HG02610 (cell line): ENCODE results near the gene PAK4.

Experiments used
- ATAC-seq: cut with Tn5 transposase; IDR thresholded peaks from one replicate; pipeline ENCODE4 v1.9.1; 2021; ENCODE audit warnings: mild to moderate bottlenecking, moderate library complexity; ENCODE audit not compliant: unreplicated experiment

PAK4 gene

GRCh38 chr19:39175564-39175963, 50.0 kb downstream of the PAK4 start:
- no peak for ATAC-seq

DNA sequence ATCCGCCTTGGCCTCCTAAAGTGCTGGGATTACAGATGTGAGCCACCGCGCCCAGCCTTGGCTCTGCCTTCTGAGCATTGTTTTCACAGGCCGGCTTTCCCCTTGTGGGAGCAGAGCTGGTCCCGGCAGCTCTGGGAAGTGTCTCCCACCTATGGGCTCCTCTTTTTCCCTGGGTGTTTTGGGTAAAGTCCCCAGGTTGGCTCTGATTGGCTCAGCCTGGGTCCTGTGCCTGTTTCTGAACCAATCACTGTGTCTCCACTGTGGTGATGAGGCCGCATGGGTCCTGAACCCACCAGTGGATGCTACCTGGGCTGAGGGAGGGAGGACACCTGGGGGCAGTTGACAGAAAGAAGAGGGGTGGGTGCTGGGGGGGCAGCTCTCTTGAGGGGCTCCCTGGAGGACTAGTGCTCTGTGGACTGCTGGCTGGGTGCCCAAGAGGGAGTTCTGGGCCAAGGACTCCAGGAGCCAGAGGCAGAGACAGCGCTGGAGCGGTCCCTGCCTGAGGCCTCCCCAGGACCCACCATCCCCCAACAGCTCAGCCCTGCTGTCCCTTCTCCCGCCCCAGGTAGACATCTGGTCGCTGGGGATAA, 51.6 kb downstream of the PAK4 start:
- ATAC-seq, result no peak

GRCh38 chr19:39177736-39178135, 52.1 kb downstream of the PAK4 start:
- no peak for ATAC-seq

DNA sequence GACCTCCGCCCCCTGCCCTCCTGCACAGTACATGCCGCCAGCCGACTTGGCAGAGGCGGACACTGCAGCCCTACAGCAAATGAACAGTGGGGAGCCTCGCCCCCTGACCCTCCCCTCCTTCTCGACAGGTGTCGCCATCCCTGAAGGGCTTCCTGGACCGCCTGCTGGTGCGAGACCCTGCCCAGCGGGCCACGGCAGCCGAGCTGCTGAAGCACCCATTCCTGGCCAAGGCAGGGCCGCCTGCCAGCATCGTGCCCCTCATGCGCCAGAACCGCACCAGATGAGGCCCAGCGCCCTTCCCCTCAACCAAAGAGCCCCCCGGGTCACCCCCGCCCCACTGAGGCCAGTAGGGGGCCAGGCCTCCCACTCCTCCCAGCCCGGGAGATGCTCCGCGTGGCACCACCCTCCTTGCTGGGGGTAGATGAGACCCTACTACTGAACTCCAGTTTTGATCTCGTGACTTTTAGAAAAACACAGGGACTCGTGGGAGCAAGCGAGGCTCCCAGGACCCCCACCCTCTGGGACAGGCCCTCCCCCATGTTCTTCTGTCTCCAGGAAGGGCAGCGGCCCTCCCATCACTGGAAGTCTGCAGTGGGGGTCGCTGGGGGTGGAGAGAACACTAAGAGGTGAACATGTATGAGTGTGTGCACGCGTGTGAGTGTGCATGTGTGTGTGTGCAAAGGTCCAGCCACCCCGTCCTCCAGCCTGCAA, 52.9 kb downstream of the PAK4 start:
- ATAC-seq, result no peak

DNA sequence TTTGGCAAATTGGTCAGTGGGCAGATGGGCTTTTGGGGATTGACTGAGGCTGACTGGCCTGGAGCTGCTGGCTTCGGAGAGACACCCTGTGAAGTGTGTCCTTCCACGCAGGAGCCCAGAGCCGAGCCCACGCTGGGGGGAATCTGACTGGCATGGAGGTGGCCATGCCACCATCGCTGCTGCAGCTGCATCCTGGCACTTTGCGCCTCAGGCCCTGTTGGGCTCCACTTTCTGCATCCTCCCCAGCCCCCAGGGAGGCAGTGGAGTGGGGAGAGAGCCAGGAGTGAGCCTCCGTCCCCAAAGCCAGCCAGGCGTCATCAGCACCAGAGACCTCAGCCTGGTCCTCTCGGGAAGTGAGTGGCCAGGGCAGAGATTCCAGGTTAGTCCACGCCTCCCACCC, 54.2 kb downstream of the PAK4 start:
- ATAC-seq, result no peak

DNA sequence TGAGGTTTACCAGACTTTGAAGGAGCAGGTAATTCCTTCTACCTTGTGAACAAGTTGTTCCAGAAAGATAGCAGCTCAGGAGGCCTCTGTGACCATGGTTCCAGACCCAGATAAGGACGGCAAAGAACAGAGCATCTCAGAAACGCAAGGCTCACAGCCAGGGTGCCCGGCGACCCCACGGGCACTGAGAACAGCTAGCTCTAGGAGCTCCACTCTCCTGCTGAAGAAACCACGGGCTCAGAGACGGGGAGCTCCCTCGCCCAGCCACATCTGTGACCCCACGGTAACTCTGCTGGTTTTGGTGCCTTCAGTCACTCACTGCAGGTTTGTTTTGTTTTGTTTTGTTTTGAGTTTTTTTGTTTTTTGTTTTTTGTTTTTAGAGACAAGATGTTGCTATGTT, 55.2 kb downstream of the PAK4 start:
- ATAC-seq, result no peak

DNA sequence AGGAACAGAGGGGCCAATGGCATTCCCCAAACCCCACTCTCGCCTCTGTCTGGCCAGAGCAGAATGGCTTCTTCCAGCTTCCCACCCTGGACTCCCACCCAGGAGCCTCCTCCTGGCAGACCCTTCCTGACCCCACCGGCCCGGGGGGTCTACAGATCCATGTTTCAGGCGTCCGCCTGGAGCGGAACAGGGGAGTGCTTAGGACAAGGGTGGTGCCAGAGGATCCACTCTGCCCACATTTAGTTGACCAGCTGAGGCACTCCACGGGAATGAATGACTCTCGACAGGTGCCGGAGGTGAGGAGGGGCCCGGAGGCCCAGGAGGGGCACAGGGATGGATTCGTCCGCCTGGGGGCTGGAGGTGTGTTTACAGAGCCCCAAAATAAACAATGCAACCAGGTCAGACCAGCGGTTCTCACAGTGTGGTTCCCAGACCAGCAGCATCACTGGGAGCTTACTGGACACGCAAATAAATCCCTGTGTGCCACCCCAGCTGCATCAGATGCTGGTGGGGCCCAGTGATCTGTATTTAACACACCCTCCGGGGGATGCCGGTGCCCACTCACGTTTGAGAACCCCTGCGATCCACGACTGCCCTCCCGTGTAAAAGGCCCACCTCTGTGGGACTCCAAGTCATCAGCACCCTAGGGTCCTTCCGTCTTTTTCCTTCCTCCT, 56.1 kb downstream of the PAK4 start:
- no peak for ATAC-seq

DNA sequence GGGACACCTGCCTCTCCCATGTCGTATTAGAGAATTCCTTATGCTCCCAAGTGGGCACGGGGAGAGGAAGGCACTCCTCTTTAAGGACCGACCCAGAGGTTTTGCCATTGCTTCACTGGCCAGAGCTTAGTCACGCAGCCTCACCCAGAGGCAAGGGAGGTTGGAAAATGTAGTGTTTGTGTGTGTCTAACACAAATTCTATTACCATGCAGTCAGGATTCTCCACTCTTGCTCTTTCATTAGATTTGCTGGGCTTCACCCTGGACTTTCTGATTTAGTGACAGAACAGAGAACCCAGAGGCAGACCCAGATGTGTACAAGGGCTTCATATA, 56.6 kb downstream of the PAK4 start:
- ATAC-seq, result no peak

GRCh38 chr19:39183104-39183503, 57.5 kb downstream of the PAK4 start:
- no peak for ATAC-seq

DNA sequence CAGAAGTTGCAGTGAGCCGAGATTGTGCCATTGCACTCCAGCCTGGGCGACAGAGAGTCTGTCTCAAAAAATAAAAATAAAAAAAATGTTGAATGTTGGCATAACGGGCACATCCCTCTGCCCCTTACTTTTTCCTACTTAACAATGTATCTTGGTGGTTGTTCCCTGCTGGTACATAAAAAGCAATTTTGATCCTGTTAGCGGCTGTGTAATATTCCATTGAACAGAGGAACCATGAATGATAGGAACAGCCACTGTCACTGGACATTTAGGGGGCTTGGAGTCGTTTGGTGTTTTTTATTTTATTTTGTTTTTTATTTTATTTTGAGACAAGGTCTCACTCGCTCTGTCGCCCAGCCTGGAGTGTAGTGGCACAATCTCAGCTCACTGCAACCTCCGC, 60.8 kb downstream of the PAK4 start:
- ATAC-seq, result no peak

- ATAC-seq, result no peak
Observed at GRCh38 chr19:39187552-39187943, 62.0 kb downstream of the PAK4 start.

- no peak for ATAC-seq
Observed at GRCh38 chr19:39188960-39189359, 63.4 kb downstream of the PAK4 start.

- ATAC-seq, result no peak
Observed at GRCh38 chr19:39190768-39191167, 65.2 kb downstream of the PAK4 start.

DNA sequence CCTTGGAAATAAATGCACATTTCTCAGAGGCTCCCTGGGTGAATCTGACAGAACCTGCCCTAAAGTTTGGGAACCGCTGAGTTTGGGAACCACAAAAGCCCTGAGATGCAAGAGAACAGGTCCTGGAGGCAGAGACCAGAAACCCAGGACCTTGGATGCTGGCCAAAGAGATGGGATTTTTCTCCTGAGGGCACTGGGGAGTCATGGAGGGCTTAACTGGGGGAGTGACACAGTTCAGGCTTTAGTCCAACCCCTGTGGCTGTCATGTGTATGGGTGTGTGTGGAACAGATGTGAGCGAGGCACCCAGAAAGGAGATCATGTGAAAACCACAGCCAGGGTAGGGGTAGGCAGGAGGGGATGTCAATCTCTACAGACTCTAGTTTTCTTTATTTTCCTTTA, 67.3 kb downstream of the PAK4 start:
- no peak for ATAC-seq

- ATAC-seq, result no peak
Observed at GRCh38 chr19:39193803-39194202, 68.2 kb downstream of the PAK4 start.

- ATAC-seq, result no peak
Observed at GRCh38 chr19:39194832-39195542, 69.4 kb downstream of the PAK4 start.

- no peak for ATAC-seq
Observed at GRCh38 chr19:39195755-39196154, 70.2 kb downstream of the PAK4 start.

DNA sequence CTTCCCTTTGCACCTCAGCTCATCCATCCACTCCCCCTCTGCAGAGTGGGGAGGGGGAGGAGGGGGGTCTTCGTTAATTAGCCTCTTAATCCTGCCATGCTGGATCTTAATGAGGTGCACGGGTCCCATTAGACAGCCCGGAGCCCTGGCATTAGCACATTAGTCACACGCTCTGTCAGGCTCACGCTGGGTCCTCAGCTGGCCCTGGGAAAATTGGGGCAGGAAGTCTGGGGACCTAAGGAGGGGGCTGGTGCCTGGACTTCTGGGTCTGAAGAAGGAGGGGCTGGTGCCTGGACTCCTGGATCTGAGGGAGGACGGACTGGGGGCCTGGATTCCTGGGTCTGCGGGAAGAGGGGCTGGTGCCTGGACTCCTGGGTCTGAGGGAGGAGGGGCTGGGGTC, 70.7 kb downstream of the PAK4 start:
- ATAC-seq, result no peak

- no peak for ATAC-seq
Observed at GRCh38 chr19:39196860-39197562, 71.4 kb downstream of the PAK4 start, which contains the start of gene NCCRP1. Gene NCCRP1 (plus strand): TSS chr19:39196964. CDS start chr19:39196983, 19 bp downstream.

- no peak for ATAC-seq
Observed at GRCh38 chr19:39197808-39198207, 72.2 kb downstream of the PAK4 start.

- ATAC-seq, result no peak
Observed at GRCh38 chr19:39199025-39199424, 73.4 kb downstream of the PAK4 start.
